D721Med (cell line): Measurements from ENCODE around the gene MSH6.

Source experiments
- DNase-seq: peaks from one replicate; pipeline ENCODE4 v3.0.0; 2011; ENCODE audit warnings: low spot score; ENCODE audit not compliant: insufficient read length
- FAIRE-seq: peaks from 2 replicates; lab custom pipeline; 2011; peaks lifted over from hg19 to GRCh38; lab: Jason Lieb, UNC
- TF ChIP-seq, protein P1 (sequence below): IDR thresholded peaks from 2 replicates; pipeline ENCODE4 v1.5.1; 2012; ENCODE audit warnings: mild to moderate bottlenecking, control low read depth; ENCODE audit not compliant: insufficient read depth; ENCODE audit errors: missing control alignments

Gene MSH6

DNA sequence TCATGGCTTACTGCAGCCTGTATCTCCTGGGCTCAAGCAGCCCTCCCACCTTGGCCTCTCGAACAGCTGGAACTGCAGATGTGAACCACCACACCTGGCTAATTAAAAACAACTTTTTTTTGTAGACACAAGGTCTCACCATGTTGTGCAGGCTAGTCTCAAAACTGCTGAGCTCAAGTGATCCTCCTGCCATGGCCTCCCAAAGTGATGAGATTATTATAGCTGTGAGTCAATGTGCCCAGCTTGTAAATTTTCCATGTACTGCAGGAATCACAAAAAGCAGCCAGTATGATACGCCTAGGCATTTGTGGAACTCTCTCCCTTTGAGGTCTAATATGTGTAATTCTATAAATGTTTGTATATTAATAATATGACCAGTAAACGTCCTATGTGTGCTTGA lies 59.9 kb downstream of the MSH6 start:
- no peak for FAIRE-seq
- TF ChIP-seq, protein P1, sequence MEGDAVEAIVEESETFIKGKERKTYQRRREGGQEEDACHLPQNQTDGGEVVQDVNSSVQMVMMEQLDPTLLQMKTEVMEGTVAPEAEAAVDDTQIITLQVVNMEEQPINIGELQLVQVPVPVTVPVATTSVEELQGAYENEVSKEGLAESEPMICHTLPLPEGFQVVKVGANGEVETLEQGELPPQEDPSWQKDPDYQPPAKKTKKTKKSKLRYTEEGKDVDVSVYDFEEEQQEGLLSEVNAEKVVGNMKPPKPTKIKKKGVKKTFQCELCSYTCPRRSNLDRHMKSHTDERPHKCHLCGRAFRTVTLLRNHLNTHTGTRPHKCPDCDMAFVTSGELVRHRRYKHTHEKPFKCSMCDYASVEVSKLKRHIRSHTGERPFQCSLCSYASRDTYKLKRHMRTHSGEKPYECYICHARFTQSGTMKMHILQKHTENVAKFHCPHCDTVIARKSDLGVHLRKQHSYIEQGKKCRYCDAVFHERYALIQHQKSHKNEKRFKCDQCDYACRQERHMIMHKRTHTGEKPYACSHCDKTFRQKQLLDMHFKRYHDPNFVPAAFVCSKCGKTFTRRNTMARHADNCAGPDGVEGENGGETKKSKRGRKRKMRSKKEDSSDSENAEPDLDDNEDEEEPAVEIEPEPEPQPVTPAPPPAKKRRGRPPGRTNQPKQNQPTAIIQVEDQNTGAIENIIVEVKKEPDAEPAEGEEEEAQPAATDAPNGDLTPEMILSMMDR = no peak
- DNase-seq = no peak

DNA sequence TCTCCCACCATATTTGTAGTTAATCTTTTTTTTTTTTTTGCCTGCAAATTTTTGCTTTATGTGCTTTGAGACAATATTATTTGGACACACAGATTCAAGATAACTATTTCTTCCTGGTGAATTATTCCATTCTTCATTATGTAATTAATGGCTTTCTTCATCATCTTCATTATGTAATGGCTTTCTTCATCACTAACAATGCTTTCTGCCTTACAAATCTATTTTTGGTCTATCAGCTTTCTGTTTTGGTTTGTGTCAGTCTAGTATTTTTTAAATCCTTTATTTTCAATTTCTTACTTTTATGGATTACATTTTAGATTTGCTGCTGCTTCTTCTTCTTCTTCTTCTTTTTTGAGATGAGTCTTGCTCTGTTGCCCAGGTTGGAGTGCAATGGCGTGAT lies 60.5 kb downstream of the MSH6 start:
- FAIRE-seq (no peak), DNase-seq (no peak)
- TF ChIP-seq, protein P1 = no peak

GRCh38 chr2:47844162-47844561 lies 61.2 kb downstream of the MSH6 start:
- no peak for DNase-seq
- TF ChIP-seq, protein P1 = no peak
- FAIRE-seq = no peak

GRCh38 chr2:47849368-47849767 lies 66.4 kb downstream of the MSH6 start:
- DNase-seq = no peak
- FAIRE-seq = no peak
- TF ChIP-seq, protein P1 = no peak

- FAIRE-seq (no peak), DNase-seq (no peak)
- TF ChIP-seq, protein P1 = no peak
Observed at GRCh38 chr2:47850198-47850597, 67.3 kb downstream of the MSH6 start.

DNA sequence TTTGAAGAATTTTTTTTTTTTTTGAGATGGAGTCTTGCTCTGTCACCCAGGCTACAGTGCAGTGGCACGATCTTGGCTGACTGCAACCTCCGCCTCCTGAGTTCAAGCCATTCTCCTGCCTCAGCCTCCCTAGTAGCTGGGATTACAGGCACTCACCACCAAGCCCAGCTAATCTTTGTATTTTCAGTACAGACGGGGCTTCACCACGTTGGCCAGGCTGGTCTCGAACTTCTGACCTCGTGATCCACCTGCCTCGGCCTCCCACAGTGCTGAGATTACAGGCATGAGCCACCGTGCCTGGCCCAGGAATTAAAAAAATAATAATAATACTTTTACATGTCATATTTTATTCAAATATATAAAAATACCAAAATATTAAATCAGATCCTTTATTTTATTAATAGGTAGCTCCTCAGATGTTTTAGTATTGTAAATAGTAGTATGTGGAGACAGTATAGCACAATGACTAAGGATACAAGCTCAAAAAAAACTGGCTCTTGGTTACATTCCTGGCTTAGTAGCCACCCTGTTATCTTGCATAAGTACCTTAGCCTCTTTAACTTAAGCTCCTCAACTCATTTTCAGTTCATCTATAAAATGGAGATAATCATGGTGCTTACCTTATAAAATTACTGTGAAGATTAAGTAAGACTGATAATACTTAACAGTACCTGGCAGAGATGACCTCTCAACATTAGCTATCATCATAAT lies 70.3 kb downstream of the MSH6 start:
- peak; percentile 98 for FAIRE-seq
- DNase-seq = peak; percentile 38
